MV-4-11 (cell line): ENCODE results near the gene AADACL3.
"Not testable (repeated sequence)": the region's sequence is repeated elsewhere in the genome, so short reads cannot be mapped to it uniquely, and the experiment has no call there.

Experiments
- DNase-seq: peaks from one replicate; lab custom pipeline; 2025; lab: John Stamatoyannopoulos, UW

AADACL3 gene

GRCh38 chr1:12714710-12715475, 1.0 kb upstream of the AADACL3 start:
- DNase-seq = no peak

GRCh38 chr1:12717301-12717838, 1.5 kb downstream of the AADACL3 start:
- DNase-seq = no peak

- no peak for DNase-seq
Observed at GRCh38 chr1:12722626-12723025, 6.7 kb downstream of the AADACL3 start.

DNA sequence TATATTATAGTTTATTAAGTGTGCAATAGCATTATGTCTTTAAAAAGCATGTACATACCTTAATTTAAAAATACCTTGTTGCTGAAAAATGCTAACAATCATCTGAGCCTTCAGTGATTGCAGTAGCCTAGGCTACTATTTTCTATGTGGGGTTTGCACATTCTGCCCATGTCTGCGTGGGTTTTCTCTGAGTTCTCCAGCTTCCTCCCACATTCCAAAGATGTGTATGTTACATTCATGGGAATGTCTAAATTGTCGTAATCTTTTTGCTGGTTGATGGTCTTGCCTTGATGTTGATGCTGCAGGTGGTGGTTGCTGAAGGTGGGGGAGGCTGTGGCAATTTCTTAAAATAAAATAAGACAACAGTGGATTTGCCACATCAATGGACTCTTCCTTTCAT, 12.5 kb downstream of the AADACL3 start:
- no peak for DNase-seq

GRCh38 chr1:12730156-12730555, 14.2 kb downstream of the AADACL3 start:
- DNase-seq = no peak

DNA sequence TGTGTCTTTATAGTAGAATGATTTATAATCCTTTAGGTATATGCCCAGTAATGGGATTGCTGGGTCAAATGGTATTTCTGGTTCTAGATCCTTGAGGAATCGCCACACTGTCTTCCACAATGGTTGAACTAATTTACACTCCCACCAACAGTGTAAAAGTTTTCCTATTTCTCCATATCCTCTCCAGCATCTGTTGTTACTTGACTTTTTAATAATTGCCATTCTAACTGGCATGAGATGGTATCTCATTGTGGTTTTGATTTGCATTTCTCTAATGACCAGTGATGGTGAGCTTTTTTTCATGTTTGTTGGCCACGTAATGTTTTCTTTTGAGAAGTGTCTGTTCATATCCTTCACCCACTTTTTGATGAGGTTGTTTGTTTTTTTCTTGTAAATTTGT, 15.2 kb downstream of the AADACL3 start:
- DNase-seq = not testable (repeated sequence)

DNA sequence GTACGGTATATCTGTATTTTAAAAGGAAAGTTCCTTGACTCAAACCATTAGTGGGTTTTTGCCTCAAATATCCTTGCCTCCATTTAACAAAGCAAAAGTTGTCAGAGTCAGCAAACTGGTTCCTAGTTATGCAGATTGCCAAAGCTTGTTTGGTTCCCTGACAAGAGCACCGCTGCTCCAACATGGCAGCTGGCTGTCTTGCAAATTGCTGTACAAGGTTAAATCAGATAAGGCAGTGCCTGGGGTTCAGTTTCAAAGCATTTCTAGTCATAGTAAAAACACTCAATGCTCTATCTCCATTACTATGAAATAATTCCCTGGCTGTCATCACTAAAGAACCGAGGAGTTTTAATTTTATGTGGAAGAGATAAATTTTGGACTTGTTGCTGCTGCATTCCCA, 18.7 kb downstream of the AADACL3 start:
- DNase-seq = no peak

DNA sequence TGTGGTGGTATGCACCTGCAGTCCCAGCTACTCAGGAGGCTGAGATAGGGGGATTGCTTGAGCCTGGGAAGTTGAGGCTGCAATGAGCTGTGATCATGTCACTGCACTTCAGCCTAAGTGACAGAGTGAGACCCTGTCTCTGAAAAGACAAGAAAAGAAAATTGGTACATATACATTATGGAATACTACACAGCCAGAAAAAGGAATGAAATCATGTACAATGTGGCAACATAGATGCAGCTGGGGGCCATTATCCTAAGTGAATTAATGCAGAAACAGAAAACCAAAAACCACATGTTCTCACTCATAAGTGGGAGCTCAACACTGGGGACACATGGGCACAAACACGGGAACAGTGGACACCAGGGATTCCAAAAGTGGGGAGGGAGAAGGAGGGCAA, 23.0 kb downstream of the AADACL3 start:
- DNase-seq = no peak

DNA sequence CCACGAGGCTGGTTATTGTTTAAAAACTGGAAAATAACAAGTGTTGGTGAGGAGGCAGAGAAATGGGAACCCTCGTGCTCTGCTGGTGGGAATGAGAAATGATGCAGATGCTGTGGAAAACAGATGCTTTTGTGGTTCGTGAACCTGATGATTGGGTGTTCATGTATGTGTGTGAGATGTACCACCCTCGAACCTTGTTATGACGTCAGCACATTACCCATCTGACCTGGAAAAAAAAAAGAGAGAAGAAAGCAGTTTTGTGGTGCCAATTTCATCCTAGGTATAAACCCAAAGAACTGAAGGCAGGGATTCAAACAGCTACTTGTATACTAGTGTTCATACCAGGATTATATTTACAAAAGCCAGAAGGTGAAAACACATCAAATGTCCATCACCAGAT, 23.7 kb downstream of the AADACL3 start:
- no peak for DNase-seq

DNA sequence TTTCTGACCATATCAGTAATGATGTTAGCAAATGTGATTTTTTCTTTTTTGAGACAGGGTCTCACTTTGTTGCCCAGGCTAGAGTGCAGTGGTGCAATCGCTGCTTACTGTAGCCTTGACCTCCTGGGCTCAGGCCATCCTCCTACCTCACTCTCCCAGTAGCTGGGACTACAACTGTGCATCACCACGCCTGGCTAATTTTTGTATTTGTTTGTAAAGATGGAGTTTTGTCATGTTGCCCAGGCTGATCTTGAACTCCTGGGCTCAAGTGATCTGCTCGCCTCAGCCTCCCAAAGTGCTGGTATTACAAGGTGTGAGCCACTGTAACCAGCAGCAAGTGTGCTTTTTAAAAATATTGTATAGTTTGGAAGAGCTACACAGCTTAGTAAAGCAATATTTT, 26.0 kb downstream of the AADACL3 start:
- no peak for DNase-seq

- DNase-seq = peak; percentile 18
Observed at GRCh38 chr1:12745126-12745991, 29.4 kb downstream of the AADACL3 start.

DNA sequence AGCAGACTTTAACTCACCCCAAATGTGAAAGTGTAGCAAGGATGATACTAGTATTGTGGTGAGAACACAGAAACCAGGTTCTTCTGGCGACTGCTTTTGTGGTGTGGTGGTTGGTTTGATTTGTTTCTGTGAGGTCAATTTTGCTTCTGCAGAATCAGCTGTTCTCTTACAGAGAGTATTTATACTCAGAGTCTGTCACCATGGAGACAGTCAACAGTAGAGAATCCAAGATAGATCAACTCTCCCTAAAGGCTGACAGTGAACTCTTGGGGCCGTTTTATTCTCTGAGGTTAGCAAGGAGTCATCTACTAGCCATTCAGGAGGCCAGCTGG, 30.0 kb downstream of the AADACL3 start, which contains the start of gene CFAP107:
CFAP107 (plus strand) TSS at position 209 of the 332 bp plus-strand sequence. CDS start 231 bp downstream, outside the sequence.
- DNase-seq = peak; percentile 25

GRCh38 chr1:12748778-12749355, 33.0 kb downstream of the AADACL3 start:
- no peak for DNase-seq

DNA sequence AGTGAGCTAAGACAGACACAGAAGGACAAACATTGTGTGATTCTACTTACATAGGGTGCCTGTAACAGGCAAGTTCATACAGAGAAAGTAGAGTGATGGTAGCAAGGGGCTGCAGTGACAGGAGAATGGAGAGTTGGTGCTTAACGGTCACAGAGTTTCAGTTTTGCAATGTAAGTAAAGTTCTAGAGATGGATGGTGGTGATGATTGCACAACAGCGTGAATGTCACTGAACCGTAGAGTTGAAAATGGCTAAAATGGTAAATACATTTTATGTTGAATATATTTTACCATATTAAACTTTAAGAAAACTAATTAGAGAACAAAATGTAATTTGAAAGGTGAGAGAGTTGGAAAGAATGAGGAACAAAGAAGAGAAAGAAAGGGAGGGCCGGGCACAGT, 38.8 kb downstream of the AADACL3 start:
- peak; percentile 49 for DNase-seq

GRCh38 chr1:12756273-12756672, 40.4 kb downstream of the AADACL3 start:
- DNase-seq = no peak

GRCh38 chr1:12756768-12757413, 41.0 kb downstream of the AADACL3 start:
- DNase-seq = no peak

DNA sequence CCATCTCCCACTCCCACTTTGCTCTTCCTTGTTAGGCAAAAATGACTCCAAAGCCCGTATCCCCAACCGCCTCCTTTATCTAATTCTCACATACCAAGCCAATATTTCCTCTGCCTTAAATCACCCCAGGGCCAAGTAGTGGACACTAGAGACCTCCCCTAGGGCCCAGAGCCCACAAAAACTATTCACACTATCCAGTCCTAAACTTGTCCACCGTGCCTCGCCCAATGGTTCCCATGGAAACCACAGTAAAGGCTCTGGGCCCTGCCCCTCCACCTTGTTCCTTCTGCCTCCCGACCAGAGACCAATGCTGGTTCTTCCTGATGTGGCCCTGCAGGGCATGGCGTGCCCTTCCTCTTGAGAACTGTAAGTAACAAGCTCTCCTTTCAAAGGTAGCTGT, 41.9 kb downstream of the AADACL3 start:
- no peak for DNase-seq

DNA sequence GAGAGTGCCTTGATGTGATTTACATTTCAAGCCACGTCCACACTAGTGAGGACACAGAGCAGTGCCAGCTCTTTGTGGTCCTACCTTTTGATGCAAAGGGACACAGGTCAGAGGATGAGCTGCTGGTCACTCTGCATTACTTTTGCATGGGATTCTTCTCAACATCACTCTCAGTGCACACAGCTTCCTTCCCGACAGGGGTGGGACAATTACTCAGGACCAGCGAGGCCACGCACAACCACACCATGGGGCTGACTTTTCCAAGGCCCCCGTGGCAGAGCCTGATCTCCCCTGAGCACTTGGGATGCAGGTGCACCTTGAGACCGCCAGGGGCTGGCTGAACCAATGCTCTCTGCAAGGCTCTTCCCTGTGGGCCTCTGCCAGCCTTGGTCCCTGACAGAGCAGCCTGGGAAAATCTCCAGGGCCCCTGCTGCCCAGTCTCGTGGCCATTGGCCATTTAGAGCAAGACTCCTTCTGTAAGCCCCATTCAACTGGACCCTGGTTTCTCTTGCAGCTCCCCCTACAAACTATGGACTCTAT, 44.4 kb downstream of the AADACL3 start:
- DNase-seq = no peak

- no peak for DNase-seq
Observed at GRCh38 chr1:12761781-12762180, 45.9 kb downstream of the AADACL3 start.

- DNase-seq = no peak
Observed at GRCh38 chr1:12762766-12763165, 46.9 kb downstream of the AADACL3 start.

- no peak for DNase-seq
Observed at GRCh38 chr1:12763479-12763878, 47.6 kb downstream of the AADACL3 start.

DNA sequence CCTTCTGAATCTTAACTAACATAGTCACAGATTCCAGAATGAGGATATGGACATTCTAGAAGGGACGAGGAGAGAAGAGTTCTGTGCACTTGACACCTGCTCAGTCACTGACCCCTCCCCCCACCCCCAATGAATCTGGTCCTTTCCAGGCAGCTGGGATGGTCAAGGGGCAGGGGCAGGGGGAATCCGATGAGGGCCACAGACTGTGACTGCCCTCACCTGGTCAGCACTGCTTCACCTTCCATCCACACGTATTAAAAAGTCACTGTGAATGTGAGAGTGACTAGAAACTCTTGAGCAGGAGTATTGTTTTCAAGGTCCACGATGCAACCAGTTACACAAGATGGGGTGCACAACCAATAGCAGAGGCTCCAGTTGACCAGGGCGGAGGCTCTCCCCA, 48.1 kb downstream of the AADACL3 start:
- DNase-seq = no peak
